DMS79 treated with DMSO at 0.1 percent for 48 hours (cell line): ENCODE results near the gene SH3TC1.

Experiments
- DNase-seq: peaks from one replicate; lab custom pipeline; 2025; lab: John Stamatoyannopoulos, UW

SH3TC1 gene

GRCh38 chr4:8242782-8243560 lies 43.9 kb downstream of the SH3TC1 start:
- DNase-seq = no peak

- DNase-seq = no peak
Measured at GRCh38 chr4:8244001-8244757, 45.1 kb downstream of the SH3TC1 start.

GRCh38 chr4:8244931-8245460 lies 45.9 kb downstream of the SH3TC1 start:
- DNase-seq = no peak

GRCh38 chr4:8245884-8246833 lies 47.1 kb downstream of the SH3TC1 start:
- no peak for DNase-seq

GRCh38 chr4:8247047-8247930 lies 48.2 kb downstream of the SH3TC1 start:
- no peak for DNase-seq

GRCh38 chr4:8248091-8248490 lies 49.0 kb downstream of the SH3TC1 start:
- DNase-seq = no peak

- DNase-seq = no peak
Measured at GRCh38 chr4:8250227-8250626, 51.1 kb downstream of the SH3TC1 start.

GRCh38 chr4:8250637-8251036 lies 51.5 kb downstream of the SH3TC1 start:
- DNase-seq = no peak

- no peak for DNase-seq
Measured at GRCh38 chr4:8251110-8251883, 52.2 kb downstream of the SH3TC1 start.

GRCh38 chr4:8252301-8253173 lies 53.4 kb downstream of the SH3TC1 start:
- no peak for DNase-seq

- no peak for DNase-seq
Measured at GRCh38 chr4:8254076-8254475, 55.0 kb downstream of the SH3TC1 start.

- DNase-seq = no peak
Measured at GRCh38 chr4:8255698-8256441, 56.8 kb downstream of the SH3TC1 start.

- DNase-seq = no peak
Measured at GRCh38 chr4:8257854-8258253, 58.8 kb downstream of the SH3TC1 start.

GRCh38 chr4:8258552-8259212 lies 59.6 kb downstream of the SH3TC1 start:
- DNase-seq = no peak

GRCh38 chr4:8259743-8260430 lies 60.8 kb downstream of the SH3TC1 start:
- no peak for DNase-seq

- DNase-seq = no peak
Measured at GRCh38 chr4:8260656-8261111, 61.6 kb downstream of the SH3TC1 start.

GRCh38 chr4:8261851-8262535 lies 62.9 kb downstream of the SH3TC1 start:
- DNase-seq = no peak
